CD14-positive monocyte (primary cell): ENCODE results near the gene UNC13C. TPM values are rescaled to one million over a fixed set of nuclear protein-coding genes. Genes with fewer than 3 reads are reported as not detected.
A peak's percentile ranks its signal among the peaks of the same experiment; 100 is the strongest.

Experiments
- DNase-seq, 3 donors: peaks; one replicate each; pipeline ENCODE4 v3.0.0-alpha.2; 2011 to 2022
- H2AFZ ChIP-seq: 2 replicates; pipeline ENCODE4 v1.6.0; 2012; ENCODE audit warnings: mild to moderate bottlenecking, low read depth, low read length, inconsistent platforms; ENCODE audit not compliant: insufficient read depth, poor library complexity, severe bottlenecking
- H3K27ac ChIP-seq, 2 donors: 1 replicate in 1 of 2; 2 replicates in 1 of 2; pipeline ENCODE4 v1.5.1; 2012 to 2013; ENCODE audit warnings: low read length in 2 of 2, control low read depth in 1 of 2, inconsistent platforms in 1 of 2, low read depth in 1 of 2, mild to moderate bottlenecking in 1 of 2
- H3K27me3 ChIP-seq, 2 donors: one replicate each; pipeline versions ENCODE4 v1.6.0 to v1.6.1; 2011 to 2013; ENCODE audit warnings: low read length in 2 of 2; ENCODE audit not compliant: control insufficient read depth in 2 of 2, insufficient read depth in 2 of 2
- H3K36me3 ChIP-seq, 2 donors: replicated peaks in 1 of 2; 1 replicate in 1 of 2; 2 replicates in 1 of 2; pipeline versions ENCODE4 v1.5.1 to v1.6.1; 2012 to 2013; ENCODE audit warnings: low read length in 2 of 2, control low read depth in 1 of 2, inconsistent platforms in 1 of 2, mild to moderate bottlenecking in 1 of 2; ENCODE audit not compliant: insufficient read depth in 2 of 2, control insufficient read depth in 1 of 2
- H3K4me1 ChIP-seq, 2 donors: 1 replicate in 1 of 2; 2 replicates in 1 of 2; pipeline versions ENCODE4 v1.5.1 to v1.6.1; 2012 to 2013; ENCODE audit warnings: low read length in 2 of 2, control low read depth in 1 of 2, inconsistent platforms in 1 of 2, mild to moderate bottlenecking in 1 of 2, moderate library complexity in 1 of 2; ENCODE audit not compliant: insufficient read depth in 2 of 2, control insufficient read depth in 1 of 2
- H3K4me2 ChIP-seq: replicated peaks from 2 replicates; pipeline ENCODE3; 2012; ENCODE audit warnings: low read length, moderate library complexity, mild to moderate bottlenecking; ENCODE audit not compliant: poor library complexity, severe bottlenecking; ENCODE audit errors: extremely low read depth
- H3K4me3 ChIP-seq, 3 experiments: fragments of 200-600 bp in 1 of 3; sonication (generic) in 1 of 3; replicated peaks in 1 of 3; 1 replicate in 2 of 3; 2 replicates in 1 of 3; pipeline ENCODE4 v1.5.1; 2011 to 2013; ENCODE audit warnings: low read length in 3 of 3, mild to moderate bottlenecking in 3 of 3, control low read depth in 2 of 3, low read depth in 2 of 3, inconsistent platforms in 1 of 3, moderate library complexity in 1 of 3
- H3K79me2 ChIP-seq: 2 replicates; pipeline ENCODE4 v1.6.0; 2012; ENCODE audit warnings: mild to moderate bottlenecking, control low read depth, inconsistent platforms, low read length, moderate library complexity; ENCODE audit not compliant: insufficient read depth
- H3K9ac ChIP-seq: 2 replicates; pipeline ENCODE4 v1.6.0; 2017; ENCODE audit warnings: low read length, mild to moderate bottlenecking; ENCODE audit not compliant: insufficient read depth, poor library complexity, severe bottlenecking
- H3K9me3 ChIP-seq, 2 donors: replicated peaks in 1 of 2; 1 replicate in 1 of 2; 2 replicates in 1 of 2; pipeline versions ENCODE4 v1.5.1 to v1.6.1; 2012 to 2013; ENCODE audit warnings: low read length in 2 of 2, control low read depth in 1 of 2; ENCODE audit not compliant: control insufficient read depth in 1 of 2, insufficient read depth in 1 of 2
- H4K20me1 ChIP-seq: 2 replicates; pipeline ENCODE4 v1.6.0; 2012; ENCODE audit warnings: mild to moderate bottlenecking, low read length, control low read depth, moderate library complexity; ENCODE audit not compliant: insufficient read depth
- H3K27ac Mint-ChIP-seq, 7 donors: one replicate each; pipeline ENCODE4 v1.8.0; 2020; ENCODE audit warnings: mild to moderate bottlenecking in 7 of 7, mixed read lengths in 7 of 7, moderate library complexity in 6 of 7, inconsistent platforms in 2 of 7
- H3K27me3 Mint-ChIP-seq, 3 donors: one replicate each; pipeline ENCODE4 v1.8.0; 2021 to 2022; ENCODE audit warnings: low read depth in 3 of 3, mild to moderate bottlenecking in 3 of 3, mixed read lengths in 3 of 3, moderate library complexity in 3 of 3, inconsistent platforms in 1 of 3
- H3K36me3 Mint-ChIP-seq, 2 donors: one replicate each; pipeline ENCODE4 v1.8.0; 2020; ENCODE audit warnings: mixed read lengths in 2 of 2, inconsistent platforms in 1 of 2, mild to moderate bottlenecking in 1 of 2
- H3K4me1 Mint-ChIP-seq: one replicate; pipeline ENCODE4 v1.8.0; 2020; ENCODE audit warnings: mild to moderate bottlenecking, mixed read lengths
- H3K4me3 Mint-ChIP-seq, 2 donors: one replicate each; pipeline ENCODE4 v1.8.0; 2020; ENCODE audit warnings: mild to moderate bottlenecking in 2 of 2, mixed read lengths in 2 of 2, moderate library complexity in 1 of 2
- H3K9me3 Mint-ChIP-seq, 7 donors: one replicate each; pipeline ENCODE4 v1.8.0; 2020 to 2022; ENCODE audit warnings: mixed read lengths in 7 of 7, mild to moderate bottlenecking in 6 of 7, moderate library complexity in 6 of 7, inconsistent platforms in 2 of 7
- WGBS: methylation state at CpG from one replicate; pipeline ENCODE4 v1.1.5; 2013; ENCODE audit warnings: missing lambda C conversion rate; ENCODE audit not compliant: insufficient coverage; 5-methylcytosine and 5-hydroxymethylcytosine counted together
- intact Hi-C, 2 donors: fragments of 100-400 bp; cut with micrococcal nuclease; formaldehyde crosslinking; loops; one replicate each; pipeline versions ENCODE4 v1.15.0 to v1.15.1; 2023
- polyA plus RNA-seq, 3 donors: library from polyadenylated mRNA; depleted of rRNA in 1 of 3; unstranded in 2 of 3; stranded (reverse) in 1 of 3; fragments of 300-500 nt in 2 of 3; fragments of >200 nt in 1 of 3; fragmentation: Illumina TruSeq in 2 of 3; gene quantifications; 1 replicate in 2 of 3; 2 replicates in 1 of 3; pipeline ENCODE4 v1.2.3, GENCODE V29; 2012 to 2021
- TF ChIP-seq, protein P1 (sequence below): fragments of 200-600 bp; IDR thresholded peaks from one replicate; pipeline ENCODE4 v1.8.0; 2022; ENCODE audit warnings: antibody characterized with exemption, mild to moderate bottlenecking

UNC13C gene
- polyA plus RNA-seq, 3 donors: not detected

DNA sequence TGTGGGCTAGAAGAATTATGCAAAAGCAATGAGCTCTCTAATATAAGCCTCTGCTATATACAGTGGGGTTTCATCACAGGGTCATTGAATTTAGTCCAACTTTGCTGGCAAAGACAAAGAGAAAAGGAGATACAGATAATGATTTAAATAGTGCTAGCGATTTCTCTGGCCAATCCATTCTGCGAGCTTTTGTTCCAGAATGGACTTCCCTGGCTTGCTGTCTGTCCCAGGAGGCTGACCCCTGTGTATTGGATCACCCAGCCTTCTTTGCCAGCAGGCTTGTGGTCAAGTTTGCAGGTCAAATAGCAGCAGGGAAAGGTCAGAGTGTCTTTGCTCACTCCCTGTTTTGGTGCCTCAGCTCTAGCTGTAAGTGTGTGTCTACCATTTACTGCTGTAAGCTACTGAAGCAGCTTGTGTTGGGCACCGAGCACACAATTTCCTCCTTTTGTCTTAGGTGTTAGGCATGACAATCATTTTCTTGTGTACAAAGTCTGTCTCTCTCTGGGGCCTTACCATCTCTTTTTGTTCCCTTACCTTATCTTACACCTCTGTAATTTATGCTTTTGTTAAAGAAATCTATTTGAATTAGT is 55.7 kb downstream of the UNC13C start:
- H3K36me3 ChIP-seq: no peaks in the 10 kb centered on the region
- H2AFZ ChIP-seq: no peak overlapping the region
- no peaks in the 10 kb centered on the region for H3K36me3 Mint-ChIP-seq
- no peak overlapping the region for H3K27ac Mint-ChIP-seq
- peaks cover 0 to 14% (median 3%) of the 10 kb centered on the region in 7 donors for H3K9me3 Mint-ChIP-seq
- H3K4me3 Mint-ChIP-seq: no peak overlapping the region
- no peak overlapping the region for H3K4me2 ChIP-seq
- TF ChIP-seq, protein P1, sequence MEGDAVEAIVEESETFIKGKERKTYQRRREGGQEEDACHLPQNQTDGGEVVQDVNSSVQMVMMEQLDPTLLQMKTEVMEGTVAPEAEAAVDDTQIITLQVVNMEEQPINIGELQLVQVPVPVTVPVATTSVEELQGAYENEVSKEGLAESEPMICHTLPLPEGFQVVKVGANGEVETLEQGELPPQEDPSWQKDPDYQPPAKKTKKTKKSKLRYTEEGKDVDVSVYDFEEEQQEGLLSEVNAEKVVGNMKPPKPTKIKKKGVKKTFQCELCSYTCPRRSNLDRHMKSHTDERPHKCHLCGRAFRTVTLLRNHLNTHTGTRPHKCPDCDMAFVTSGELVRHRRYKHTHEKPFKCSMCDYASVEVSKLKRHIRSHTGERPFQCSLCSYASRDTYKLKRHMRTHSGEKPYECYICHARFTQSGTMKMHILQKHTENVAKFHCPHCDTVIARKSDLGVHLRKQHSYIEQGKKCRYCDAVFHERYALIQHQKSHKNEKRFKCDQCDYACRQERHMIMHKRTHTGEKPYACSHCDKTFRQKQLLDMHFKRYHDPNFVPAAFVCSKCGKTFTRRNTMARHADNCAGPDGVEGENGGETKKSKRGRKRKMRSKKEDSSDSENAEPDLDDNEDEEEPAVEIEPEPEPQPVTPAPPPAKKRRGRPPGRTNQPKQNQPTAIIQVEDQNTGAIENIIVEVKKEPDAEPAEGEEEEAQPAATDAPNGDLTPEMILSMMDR: no peak
- no peaks in the 10 kb centered on the region for H3K27me3 Mint-ChIP-seq
- intact Hi-C loops: no loop called here
- 95% methylated on average over 2 of the region's 3 CpGs for WGBS
- no peaks in the 10 kb centered on the region for H3K27me3 ChIP-seq
- H3K9me3 ChIP-seq: peaks cover 0 to 6% of the 10 kb centered on the region in 2 donors
- no peaks in the 10 kb centered on the region for H3K79me2 ChIP-seq
- no peaks in the 10 kb centered on the region for H4K20me1 ChIP-seq
- no peak for DNase-seq
- H3K9ac ChIP-seq: no peak overlapping the region
- no peak overlapping the region for H3K4me3 ChIP-seq
- no peak overlapping the region for H3K27ac ChIP-seq
- no peaks in the 10 kb centered on the region for H3K4me1 Mint-ChIP-seq
- no peaks in the 10 kb centered on the region for H3K4me1 ChIP-seq

DNA sequence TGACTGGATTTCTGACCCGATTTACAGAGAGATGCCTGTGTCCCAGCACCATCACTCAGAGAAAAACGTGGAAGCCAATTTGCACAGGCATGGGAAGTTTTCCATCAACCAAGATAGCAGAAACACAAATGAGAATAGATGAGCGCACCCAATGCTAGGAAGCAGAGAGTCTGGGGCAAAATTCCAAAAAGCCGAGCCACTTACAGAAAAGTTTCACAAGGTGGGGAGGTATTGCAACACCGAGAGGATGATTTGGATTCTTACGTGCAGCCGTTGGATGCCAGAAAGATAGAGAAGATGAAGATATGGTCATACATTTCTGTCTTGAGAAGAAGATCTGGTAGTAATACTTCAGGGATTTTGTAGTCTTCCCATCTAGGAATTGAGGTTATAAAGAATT is 57.4 kb downstream of the UNC13C start:
- no peaks in the 10 kb centered on the region for H3K36me3 ChIP-seq
- H3K27me3 Mint-ChIP-seq: no peaks in the 10 kb centered on the region
- peaks cover 0 to 16% (median 3%) of the 10 kb centered on the region in 7 donors for H3K9me3 Mint-ChIP-seq
- no peaks in the 10 kb centered on the region for H4K20me1 ChIP-seq
- WGBS: 88% methylated on average over 5 of the region's 7 CpGs
- H3K9ac ChIP-seq: no peak overlapping the region
- peak overlapping the region in 1 of 7 donors; percentile 8 for H3K27ac Mint-ChIP-seq
- DNase-seq: no peak
- H3K4me1 Mint-ChIP-seq: no peaks in the 10 kb centered on the region
- H3K4me1 ChIP-seq: no peaks in the 10 kb centered on the region
- H3K4me2 ChIP-seq: no peak overlapping the region
- intact Hi-C loops: no loop called here
- H3K4me3 ChIP-seq: no peak overlapping the region
- H3K4me3 Mint-ChIP-seq: no peak overlapping the region
- H3K9me3 ChIP-seq: no peaks in the 10 kb centered on the region
- H3K27ac ChIP-seq: no peak overlapping the region
- TF ChIP-seq, protein P1: no peak
- no peak overlapping the region for H2AFZ ChIP-seq
- no peaks in the 10 kb centered on the region for H3K36me3 Mint-ChIP-seq
- H3K79me2 ChIP-seq: no peaks in the 10 kb centered on the region
- no peaks in the 10 kb centered on the region for H3K27me3 ChIP-seq
